K562 (cell line): ENCODE results near the gene KISS1. TPM values are rescaled to one million over a fixed set of nuclear protein-coding genes. Genes with fewer than 3 reads are reported as not detected.

Experiments
- ATAC-seq: fragments of 200-7000 bp; cut with Tn5 transposase; 3 replicates; pipeline ENCODE4 v1.9.1; 2020; ENCODE audit warnings: moderate library complexity
- BruUV-seq: library from RNA; stranded (reverse); fragments of 400-500 nt; replicated peaks from 2 replicates; lab custom pipeline; 2021; lab: Mats Ljungman, UMichigan
- CTCF ChIA-PET: fragments of 300-600 bp; formaldehyde crosslinking; extraction: SDS; loops from one replicate; lab custom pipeline; 2021; ENCODE audit warnings: low intra/inter-chr PET ratio; lab: Yijun Ruan, JAX
- POLR2A ChIA-PET: fragments of 300-600, 350-650 bp; sonication (Branson Sonifier 250); formaldehyde crosslinking; extraction: SDS; loops from one replicate; lab custom pipeline; 2021; ENCODE audit warnings: antibody characterized with exemption, inconsistent platforms; lab: Yijun Ruan, JAX
- DNase-seq, 4 experiments: peaks; one replicate each; pipeline versions ENCODE4 v3.0.0 to v3.0.0-alpha.2; 2011 to 2018; ENCODE audit warnings: low spot score in 3 of 4, mixed read lengths in 3 of 4; ENCODE audit errors: extremely low read depth in 1 of 4
- FAIRE-seq: peaks from 2 replicates; lab custom pipeline; 2011; peaks lifted over from hg19 to GRCh38; lab: Jason Lieb, UNC
- H2AFZ ChIP-seq: 2 replicates; pipeline ENCODE4 v1.6.0; 2011; ENCODE audit warnings: low read depth, low read length, control low read depth, inconsistent platforms
- H3K27ac ChIP-seq: fragments of 200-600 bp; 3 replicates; pipeline ENCODE4 v1.8.0; 2011; ENCODE audit warnings: low read depth, mild to moderate bottlenecking, control low read depth, inconsistent platforms, low read length, moderate library complexity, mixed read lengths; ENCODE audit errors: extremely low read depth
- H3K27me3 ChIP-seq, 2 experiments: fragments of 300-600 bp in 1 of 2; 2 replicates in 1 of 2; 3 replicates in 1 of 2; pipeline versions ENCODE4 v1.6.0 to v1.8.0; 2011; ENCODE audit warnings: inconsistent platforms in 2 of 2, low read length in 2 of 2, mild to moderate bottlenecking in 1 of 2, mixed read lengths in 1 of 2, moderate library complexity in 1 of 2; ENCODE audit not compliant: control insufficient read depth in 2 of 2, insufficient read depth in 2 of 2
- H3K36me3 ChIP-seq: fragments of 300-600 bp; 3 replicates; pipeline ENCODE4 v1.8.0; 2011; ENCODE audit warnings: mild to moderate bottlenecking, low read length, inconsistent platforms; ENCODE audit not compliant: control insufficient read depth, insufficient read depth
- H3K4me1 ChIP-seq, 2 experiments: fragments of 200-600 bp in 1 of 2; replicated peaks in 1 of 2; 2 replicates in 1 of 2; 3 replicates in 1 of 2; pipeline versions ENCODE4 v1.5.1 to v1.8.0; 2011; ENCODE audit warnings: inconsistent platforms in 2 of 2, low read length in 2 of 2, mild to moderate bottlenecking in 1 of 2, mixed read lengths in 1 of 2, moderate library complexity in 1 of 2; ENCODE audit not compliant: control insufficient read depth in 2 of 2, insufficient read depth in 2 of 2
- H3K4me2 ChIP-seq: 2 replicates; pipeline ENCODE4 v1.6.1; 2011; ENCODE audit warnings: low read length, control low read depth, inconsistent platforms, mixed read lengths; ENCODE audit not compliant: insufficient read depth
- H3K4me3 ChIP-seq: fragments of 200-600 bp; sonication (generic), shearing (Covaris generic); 2 replicates; pipeline ENCODE4 v1.5.1; 2016; ENCODE audit warnings: control low read depth, inconsistent platforms
- H3K79me2 ChIP-seq: fragments of 200-600 bp; 3 replicates; pipeline ENCODE4 v1.8.0; 2011; ENCODE audit warnings: low read length, inconsistent platforms; ENCODE audit not compliant: control insufficient read depth, insufficient read depth
- H3K9ac ChIP-seq, 2 experiments: 2 replicates each; pipeline versions ENCODE4 v1.6.0 to v1.6.1; 2011; ENCODE audit warnings: low read depth in 2 of 2, low read length in 2 of 2, control low read depth in 1 of 2, inconsistent platforms in 1 of 2, mild to moderate bottlenecking in 1 of 2, mixed read lengths in 1 of 2; ENCODE audit not compliant: insufficient read depth in 1 of 2
- H3K9me1 ChIP-seq: one replicate; pipeline ENCODE4 v1.6.0; 2011; ENCODE audit warnings: inconsistent platforms, mild to moderate bottlenecking, low read length, moderate library complexity; ENCODE audit not compliant: control insufficient read depth, insufficient read depth
- H3K9me3 ChIP-seq: replicated peaks from 2 replicates; pipeline ENCODE4 v1.5.1; 2011; ENCODE audit warnings: low read depth, low read length, inconsistent platforms; ENCODE audit not compliant: control insufficient read depth, insufficient read depth
- H4K20me1 ChIP-seq: replicated peaks from 2 replicates; pipeline ENCODE4 v1.6.1; 2011; ENCODE audit warnings: low read length, inconsistent platforms, mixed read lengths; ENCODE audit not compliant: control insufficient read depth, insufficient read depth
- BCL6 ChIP-seq: fragments of 250-450 bp; sonication (Bioruptor Pico); IDR thresholded peaks from 2 replicates; pipeline ENCODE4 v1.4.0; 2020
- GATA2 ChIP-seq: sonication (generic); formaldehyde crosslinking; IDR thresholded peaks from 2 replicates; pipeline ENCODE4 v1.4.0; 2020; ENCODE audit warnings: mild to moderate bottlenecking, missing genetic modification reagents
- KLF16 ChIP-seq: IDR thresholded peaks from 2 replicates; pipeline ENCODE4 v1.6.1; 2016; ENCODE audit warnings: antibody characterized with exemption
- REST ChIP-seq, 2 experiments: fragments of 450-650 bp; formaldehyde crosslinking in 1 of 2; IDR thresholded peaks; 2 replicates each; pipeline versions ENCODE4 v1.4.0 to v1.6.1; 2014 to 2020; ENCODE audit warnings: mild to moderate bottlenecking in 2 of 2, borderline replicate concordance in 1 of 2, low read depth in 1 of 2
- SMARCB1 ChIP-seq: IDR thresholded peaks from 2 replicates; pipeline ENCODE4 v1.6.1; 2011; ENCODE audit warnings: improper control_type of control experiment, low read depth; ENCODE audit not compliant: insufficient read length
- SPI1 ChIP-seq: IDR thresholded peaks from 2 replicates; pipeline ENCODE4 v1.6.1; 2011; ENCODE audit warnings: low read depth, low read length, control low read depth, borderline replicate concordance
- VEZF1 ChIP-seq: fragments of 200-800 bp; sonication (Bioruptor generic); IDR thresholded peaks from 2 replicates; pipeline ENCODE4 v1.6.1; 2017; ENCODE audit warnings: missing genetic modification characterization, missing compliant biosample characterization
- ZEB2 ChIP-seq: fragments of 450-650 bp; IDR thresholded peaks from 2 replicates; pipeline ENCODE4 v1.6.1; 2016
- ZFP1 ChIP-seq: fragments of 450-650 bp; formaldehyde crosslinking; IDR thresholded peaks from 2 replicates; pipeline ENCODE4 v1.4.0; 2020; ENCODE audit warnings: mild to moderate bottlenecking, mixed read lengths
- ZNF766 ChIP-seq: fragments of 200-800 bp; sonication (Bioruptor generic); conservative IDR thresholded peaks from 2 replicates; pipeline ENCODE4 v1.6.1; 2016; ENCODE audit warnings: missing genetic modification characterization, missing compliant biosample characterization
- WGBS: fragments of 100-300 bp; shearing (Covaris generic); methylation state at CpG from one replicate; pipeline ENCODE4 v1.1.6; 2016; ENCODE audit warnings: low coverage, mixed read lengths; ENCODE audit not compliant: insufficient coverage; ENCODE audit errors: missing lambda C conversion rate; 5-methylcytosine and 5-hydroxymethylcytosine counted together
- in situ Hi-C: fragments of 300-500 bp; cut with MboI; formaldehyde crosslinking; loops from 4 replicates; pipeline ENCODE4 v1.15.0; 2018; ENCODE audit warnings: inconsistent platforms, mixed read lengths
- intact Hi-C: fragments of 100-400 bp; cut with micrococcal nuclease; formaldehyde crosslinking; loops from 2 replicates; pipeline ENCODE4 v1.14.2; 2022
- polyA plus RNA-seq, 8 experiments: library from polyadenylated mRNA; depleted of rRNA in 4 of 8; stranded (reverse) in 5 of 8; unstranded in 3 of 8; fragments of >200 nt; fragmentation: Nextera tagmentation in 2 of 8; fragmentation: Illumina TruSeq in 1 of 8; extraction: Ambion mirVana in 2 of 8; extraction: Trizol in 1 of 8; gene quantifications; 2 replicates each; pipeline versions ENCODE4 v1.2.1 to v1.2.3, GENCODE V29; 2011 to 2014; ENCODE audit warnings: inconsistent platforms in 1 of 8, missing spikeins in 1 of 8
- total RNA-seq, 7 experiments: library from RNA; depleted of rRNA in 6 of 7; stranded (reverse); fragments of >200 nt in 6 of 7; fragmentation: Illumina TruSeq in 2 of 7; extraction: Trizol in 2 of 7; gene quantifications; 2 replicates each; pipeline versions ENCODE4 v1.2.1 to v1.2.3, GENCODE V29; 2011 to 2021; ENCODE audit warnings: low replicate concordance in 1 of 7
- TF ChIP-seq, protein P1 (sequence below): fragments of 250-450 bp; sonication (Bioruptor Pico); IDR thresholded peaks from 2 replicates; pipeline ENCODE4 v1.9.0; 2021; ENCODE audit warnings: mild to moderate bottlenecking, inconsistent platforms

Gene KISS1
- total and polyA plus RNA-seq, 9 of the 15 experiments (the other 6 are each of a cell fraction or from before 2014, with no cell fraction given): 0.31 TPM; not detected in 8

DNA sequence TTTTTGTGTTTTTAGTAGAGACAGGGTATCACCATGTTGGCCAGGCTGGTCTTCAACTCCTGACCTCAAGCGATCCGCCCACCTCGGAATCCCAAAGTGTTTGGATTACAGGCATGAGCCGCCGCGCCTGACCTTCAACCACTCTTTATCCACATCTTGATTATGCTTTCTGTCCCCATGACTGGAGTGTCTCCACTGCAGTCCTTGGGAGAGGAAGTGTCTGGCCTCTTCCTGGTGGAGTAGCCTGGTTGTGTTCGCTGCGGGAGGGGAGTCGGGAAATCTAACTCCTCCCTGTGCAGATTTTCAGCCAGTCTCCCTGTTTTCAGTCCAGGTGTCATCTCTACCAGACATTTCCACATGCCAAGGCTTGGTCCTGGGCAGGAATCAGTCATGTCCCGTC lies 9.7 kb downstream of the KISS1 start:
- Histone ChIP-seq H3K27me3 (peaks cover 37 to 54% of the 10 kb centered on the region in 2 experiments), H3K27ac (no peak overlapping the region), H3K4me1 (peaks cover 4 to 5% of the 10 kb centered on the region in 2 experiments; a peak in 3 of 5 replicates), H3K4me3 (no peak overlapping the region), H3K9me3 (no peaks in the 10 kb centered on the region), H3K79me2 (no peaks in the 10 kb centered on the region), H2AFZ (no peak overlapping the region), H3K9me1 (no peaks in the 10 kb centered on the region), H3K9ac (no peak overlapping the region), H4K20me1 (0 out of 2 replicates have a peak, but pooled peaks cover 4% of the 10 kb centered on the region), H3K36me3 (no peaks in the 10 kb centered on the region), H3K4me2 (no peak overlapping the region)
- BruUV-seq: no TSS peak
- DNase-seq (no peak), FAIRE-seq (no peak), ATAC-seq (no peak)
- intact Hi-C loops: no loop called here
- POLR2A ChIA-PET: interaction anchor here (1.2 kb wide), 1 partner anchor 8 kb away, joined by 3 read pairs; no protein-coding TSS in a partner anchor
- 0% methylated on average over 10 of the region's 10 CpGs for WGBS
- CTCF ChIA-PET: no interaction called here
- in situ Hi-C loops: no loop called here
- TF ChIP-seq ZFP1 (CRISPR knock-in tag) (no peak), REST (IDR thresholded peaks at IDR 0.05; ENCODE audit: borderline replicate concordance) (no peak), REST (CRISPR knock-in tag; IDR thresholded peaks at IDR 0.05; ENCODE audit: low read depth) (0 out of 2 replicates have a peak, but pooled peaks have one; percentile 34), ZEB2 (no peak), SPI1 (peak; percentile 47; the same call in 1 of the 2 replicates), VEZF1 (CRISPR knock-in tag) (0 out of 2 replicates have a peak, but pooled peaks have one; percentile 20), KLF16 (no peak), SMARCB1 (no peak), ZNF766 (0 out of 2 replicates have a peak, but pooled peaks have one; percentile 16), GATA2 (no peak), BCL6 (CRISPR knock-in tag) (peak; percentile 21; the same call in 1 of the 2 replicates)
- TF ChIP-seq, protein P1, sequence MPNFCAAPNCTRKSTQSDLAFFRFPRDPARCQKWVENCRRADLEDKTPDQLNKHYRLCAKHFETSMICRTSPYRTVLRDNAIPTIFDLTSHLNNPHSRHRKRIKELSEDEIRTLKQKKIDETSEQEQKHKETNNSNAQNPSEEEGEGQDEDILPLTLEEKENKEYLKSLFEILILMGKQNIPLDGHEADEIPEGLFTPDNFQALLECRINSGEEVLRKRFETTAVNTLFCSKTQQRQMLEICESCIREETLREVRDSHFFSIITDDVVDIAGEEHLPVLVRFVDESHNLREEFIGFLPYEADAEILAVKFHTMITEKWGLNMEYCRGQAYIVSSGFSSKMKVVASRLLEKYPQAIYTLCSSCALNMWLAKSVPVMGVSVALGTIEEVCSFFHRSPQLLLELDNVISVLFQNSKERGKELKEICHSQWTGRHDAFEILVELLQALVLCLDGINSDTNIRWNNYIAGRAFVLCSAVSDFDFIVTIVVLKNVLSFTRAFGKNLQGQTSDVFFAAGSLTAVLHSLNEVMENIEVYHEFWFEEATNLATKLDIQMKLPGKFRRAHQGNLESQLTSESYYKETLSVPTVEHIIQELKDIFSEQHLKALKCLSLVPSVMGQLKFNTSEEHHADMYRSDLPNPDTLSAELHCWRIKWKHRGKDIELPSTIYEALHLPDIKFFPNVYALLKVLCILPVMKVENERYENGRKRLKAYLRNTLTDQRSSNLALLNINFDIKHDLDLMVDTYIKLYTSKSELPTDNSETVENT (CRISPR knock-in tag): no peak
